H1 (cell line): ENCODE data around the gene MACIR. TPM values are rescaled to one million over a fixed set of nuclear protein-coding genes. Genes with fewer than 3 reads are reported as not detected.

Experiments
- polyA plus RNA-seq, 7 experiments: library from polyadenylated mRNA; depleted of rRNA in 3 of 7; stranded (reverse) in 5 of 7; unstranded in 2 of 7; fragments of >200 nt in 5 of 7; fragments of 200-250 nt in 2 of 7; gene quantifications; 1 replicate in 5 of 7; 2 replicates in 1 of 7; 4 replicates in 1 of 7; pipeline versions ENCODE4 v1.2.1 to v1.2.3, GENCODE V29; 2011 to 2013; ENCODE audit warnings: missing spikeins in 2 of 7, mixed read lengths in 2 of 7
- total RNA-seq: library from RNA; stranded (reverse); fragmentation: NEBNext Ultra II Directional; extraction: Animal tissue kit (Norgen Biotek cat#: 25700); gene quantifications from 2 replicates; pipeline ENCODE4 v1.2.1, GENCODE V29; 2021

MACIR gene
- total and polyA plus RNA-seq, 2 of the 8 experiments (the other 6 are each of a cell fraction or from before 2014, with no cell fraction given), result 8.0 to 19.2 TPM

Other genes starting within 250 kb of the MACIR start
- 7.0 and 7.1 TPM in 2 replicates for gene GIN1, start 138.6 kb upstream of the MACIR start, total RNA-seq
- 0.77 and 1.9 TPM in 2 replicates for gene GIN1, start 138.6 kb upstream of the MACIR start, polyA plus RNA-seq (2011; rRNA removed)
- 39.1 and 46.6 TPM in 2 replicates for gene PPIP5K2, start 138.5 kb upstream of the MACIR start, total RNA-seq
- gene PPIP5K2, start 138.5 kb upstream of the MACIR start, polyA plus RNA-seq (2011; rRNA removed), result 8.4 and 14.8 TPM in 2 replicates